ENCODE results near the gene MICALL1.
A peak's percentile ranks its signal among the peaks of the same experiment; 100 is the strongest.

The MICALL1 gene, protein sequence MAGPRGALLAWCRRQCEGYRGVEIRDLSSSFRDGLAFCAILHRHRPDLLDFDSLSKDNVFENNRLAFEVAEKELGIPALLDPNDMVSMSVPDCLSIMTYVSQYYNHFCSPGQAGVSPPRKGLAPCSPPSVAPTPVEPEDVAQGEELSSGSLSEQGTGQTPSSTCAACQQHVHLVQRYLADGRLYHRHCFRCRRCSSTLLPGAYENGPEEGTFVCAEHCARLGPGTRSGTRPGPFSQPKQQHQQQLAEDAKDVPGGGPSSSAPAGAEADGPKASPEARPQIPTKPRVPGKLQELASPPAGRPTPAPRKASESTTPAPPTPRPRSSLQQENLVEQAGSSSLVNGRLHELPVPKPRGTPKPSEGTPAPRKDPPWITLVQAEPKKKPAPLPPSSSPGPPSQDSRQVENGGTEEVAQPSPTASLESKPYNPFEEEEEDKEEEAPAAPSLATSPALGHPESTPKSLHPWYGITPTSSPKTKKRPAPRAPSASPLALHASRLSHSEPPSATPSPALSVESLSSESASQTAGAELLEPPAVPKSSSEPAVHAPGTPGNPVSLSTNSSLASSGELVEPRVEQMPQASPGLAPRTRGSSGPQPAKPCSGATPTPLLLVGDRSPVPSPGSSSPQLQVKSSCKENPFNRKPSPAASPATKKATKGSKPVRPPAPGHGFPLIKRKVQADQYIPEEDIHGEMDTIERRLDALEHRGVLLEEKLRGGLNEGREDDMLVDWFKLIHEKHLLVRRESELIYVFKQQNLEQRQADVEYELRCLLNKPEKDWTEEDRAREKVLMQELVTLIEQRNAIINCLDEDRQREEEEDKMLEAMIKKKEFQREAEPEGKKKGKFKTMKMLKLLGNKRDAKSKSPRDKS

DNA sequence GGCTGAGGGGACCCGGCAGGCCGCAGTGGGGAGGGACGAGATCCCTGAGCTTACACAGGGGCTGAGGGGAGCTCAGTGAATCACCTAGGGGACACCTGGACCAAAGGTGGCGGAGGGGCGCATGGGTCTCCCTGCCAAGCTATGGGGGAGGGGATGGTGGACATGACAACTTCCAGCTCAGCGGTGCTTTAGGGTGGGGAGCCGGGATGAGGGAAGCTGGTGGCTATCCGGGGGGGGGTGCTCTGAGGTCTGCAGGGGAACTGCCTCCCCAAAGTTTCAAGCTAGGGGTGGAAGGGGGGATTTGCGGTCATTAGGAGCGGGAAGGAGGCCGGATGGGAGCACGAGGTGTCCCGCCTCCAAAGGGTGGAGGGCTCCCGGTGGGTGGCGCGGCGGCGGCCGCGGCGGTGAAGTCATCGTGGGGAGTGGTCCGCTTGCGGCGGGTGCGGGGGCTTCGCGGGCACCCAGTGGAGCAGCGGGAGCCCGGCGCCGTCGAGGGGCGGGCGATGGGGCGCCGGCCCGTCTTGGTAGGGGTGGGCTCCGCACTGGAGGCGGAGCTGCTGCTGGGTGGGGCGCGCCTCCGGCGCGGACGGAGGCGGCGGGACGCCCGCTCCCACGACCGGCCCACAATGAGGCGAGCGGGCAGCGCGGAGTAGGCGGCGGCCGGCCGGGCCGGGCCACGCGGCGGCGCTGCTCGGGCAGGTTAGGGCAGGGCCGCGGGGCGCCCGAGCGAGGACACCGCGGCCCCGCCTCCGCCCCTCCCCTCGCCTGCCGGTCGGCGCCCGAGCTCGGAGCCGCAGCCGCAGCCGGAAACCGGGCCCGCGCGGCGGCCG is at the start of gene MICALL1:
MICALL1 (plus strand) TSS at position 764 of the 830 bp plus-strand sequence. CDS start 126 bp downstream, outside the sequence.
- peak within 1 kb of the TSS; percentile 89 for H3K4me3 ChIP-seq (ENCODE audit: control insufficient read depth, low read depth, low read length)
- DNase-seq (ENCODE audit: low read depth): no peak
- TF ChIP-seq, protein P1, sequence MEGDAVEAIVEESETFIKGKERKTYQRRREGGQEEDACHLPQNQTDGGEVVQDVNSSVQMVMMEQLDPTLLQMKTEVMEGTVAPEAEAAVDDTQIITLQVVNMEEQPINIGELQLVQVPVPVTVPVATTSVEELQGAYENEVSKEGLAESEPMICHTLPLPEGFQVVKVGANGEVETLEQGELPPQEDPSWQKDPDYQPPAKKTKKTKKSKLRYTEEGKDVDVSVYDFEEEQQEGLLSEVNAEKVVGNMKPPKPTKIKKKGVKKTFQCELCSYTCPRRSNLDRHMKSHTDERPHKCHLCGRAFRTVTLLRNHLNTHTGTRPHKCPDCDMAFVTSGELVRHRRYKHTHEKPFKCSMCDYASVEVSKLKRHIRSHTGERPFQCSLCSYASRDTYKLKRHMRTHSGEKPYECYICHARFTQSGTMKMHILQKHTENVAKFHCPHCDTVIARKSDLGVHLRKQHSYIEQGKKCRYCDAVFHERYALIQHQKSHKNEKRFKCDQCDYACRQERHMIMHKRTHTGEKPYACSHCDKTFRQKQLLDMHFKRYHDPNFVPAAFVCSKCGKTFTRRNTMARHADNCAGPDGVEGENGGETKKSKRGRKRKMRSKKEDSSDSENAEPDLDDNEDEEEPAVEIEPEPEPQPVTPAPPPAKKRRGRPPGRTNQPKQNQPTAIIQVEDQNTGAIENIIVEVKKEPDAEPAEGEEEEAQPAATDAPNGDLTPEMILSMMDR (IDR thresholded peaks at IDR 0.05; ENCODE audit: control insufficient read depth, insufficient read depth, low read depth, low read length, missing control alignments): no peak

DNA sequence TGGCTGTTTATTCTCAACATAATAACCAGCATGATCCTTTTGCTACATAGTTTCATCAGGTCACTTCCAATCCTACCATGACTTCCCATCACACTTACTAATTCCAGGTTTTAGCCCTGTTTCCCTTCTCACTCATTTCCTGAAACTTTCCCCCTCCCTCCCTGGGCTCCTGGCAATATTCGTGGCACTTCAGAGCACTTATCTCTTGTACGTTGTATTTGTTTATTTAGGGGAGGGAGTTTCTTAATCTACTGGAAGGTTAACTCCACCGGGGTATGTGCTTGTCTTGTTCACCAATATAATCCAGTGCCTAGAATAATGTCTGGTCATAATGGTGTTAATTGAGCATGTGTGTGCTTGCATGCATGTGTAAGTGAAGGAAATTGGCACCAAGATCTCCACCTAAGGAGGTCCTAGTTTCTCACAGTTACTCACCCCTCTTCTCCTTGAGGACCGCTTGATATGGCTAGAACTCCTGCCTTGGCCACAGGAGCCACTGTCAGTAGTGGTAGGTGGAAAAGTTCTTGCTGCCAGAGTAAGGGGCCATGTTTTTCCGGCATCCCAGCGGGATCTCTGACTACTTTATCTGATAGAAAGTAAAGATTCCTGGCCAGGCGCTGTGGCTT is 45.2 kb upstream of the MICALL1 start:
- H3K4me3 ChIP-seq (ENCODE audit: control insufficient read depth, low read depth, low read length): no peak overlapping the region
- TF ChIP-seq, protein P1 (IDR thresholded peaks at IDR 0.05; ENCODE audit: control insufficient read depth, insufficient read depth, low read depth, low read length, missing control alignments): no peak
- DNase-seq (ENCODE audit: low read depth): no peak

DNA sequence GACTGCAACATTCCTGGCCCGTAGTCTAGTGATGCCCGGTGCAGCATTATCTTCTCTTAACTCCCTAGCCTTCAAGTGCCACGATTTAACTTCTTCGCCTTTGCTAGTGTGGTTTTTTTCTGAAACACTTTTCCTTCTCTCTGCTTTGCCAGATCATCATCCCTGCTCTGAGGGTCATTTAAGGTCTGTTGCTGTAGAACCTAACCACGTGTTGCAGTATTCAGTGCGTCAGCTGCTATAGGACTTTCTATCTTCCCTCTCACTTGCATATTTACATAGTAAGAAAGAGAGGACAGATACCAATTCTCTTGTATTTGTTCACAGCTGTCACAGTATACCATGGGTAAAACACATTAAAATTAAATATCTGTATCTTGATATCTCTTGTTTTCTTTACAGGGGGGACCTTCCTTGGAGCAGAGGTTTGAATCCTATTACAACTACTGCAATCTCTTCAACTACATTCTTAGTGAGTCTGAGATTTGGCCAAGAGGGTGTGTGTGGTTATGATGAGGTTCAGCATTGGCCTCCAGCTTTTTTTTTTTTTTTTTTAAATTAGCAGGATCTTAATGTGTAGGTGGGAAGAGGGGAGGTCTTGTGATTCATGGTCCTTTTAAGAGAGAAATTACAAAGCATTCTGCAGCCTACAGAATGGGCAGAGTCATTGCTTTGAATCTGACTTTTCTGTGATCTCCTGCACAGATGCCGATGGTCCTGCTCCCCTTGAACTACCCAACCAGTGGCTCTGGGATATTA is 43.3 kb upstream of the MICALL1 start:
- TF ChIP-seq, protein P1 (IDR thresholded peaks at IDR 0.05; ENCODE audit: control insufficient read depth, insufficient read depth, low read depth, low read length, missing control alignments): no peak

DNA sequence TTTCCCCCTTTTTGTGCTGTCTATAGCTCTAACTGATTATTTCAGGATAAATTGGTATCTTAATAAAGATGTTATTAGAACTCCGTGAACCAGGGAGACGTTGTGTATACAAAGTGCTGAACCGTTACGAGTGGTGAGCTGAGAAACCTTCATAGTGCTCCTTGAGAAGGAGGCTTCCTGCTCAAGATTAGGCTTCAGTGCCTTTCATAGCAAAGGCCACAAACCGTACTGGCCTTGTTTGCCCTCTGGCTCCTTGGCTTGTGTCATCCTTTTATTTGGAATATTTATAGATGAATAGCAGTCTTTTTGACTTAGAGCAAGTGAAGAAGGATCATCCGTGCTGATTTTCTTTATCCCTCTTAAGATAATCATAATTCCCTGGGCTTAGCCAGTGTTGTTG is 40.6 kb upstream of the MICALL1 start:
- no peak overlapping the region for H3K4me3 ChIP-seq (ENCODE audit: control insufficient read depth, low read depth, low read length)
- DNase-seq (ENCODE audit: low read depth): no peak
- TF ChIP-seq, protein P1 (IDR thresholded peaks at IDR 0.05; ENCODE audit: control insufficient read depth, insufficient read depth, low read depth, low read length, missing control alignments): no peak

More for the DNA sequence above, 43.3 kb upstream of the MICALL1 start:
- no peak for DNase-seq (ENCODE audit: low read depth)
- H3K4me3 ChIP-seq (ENCODE audit: control insufficient read depth, low read depth, low read length): no peak overlapping the region

DNA sequence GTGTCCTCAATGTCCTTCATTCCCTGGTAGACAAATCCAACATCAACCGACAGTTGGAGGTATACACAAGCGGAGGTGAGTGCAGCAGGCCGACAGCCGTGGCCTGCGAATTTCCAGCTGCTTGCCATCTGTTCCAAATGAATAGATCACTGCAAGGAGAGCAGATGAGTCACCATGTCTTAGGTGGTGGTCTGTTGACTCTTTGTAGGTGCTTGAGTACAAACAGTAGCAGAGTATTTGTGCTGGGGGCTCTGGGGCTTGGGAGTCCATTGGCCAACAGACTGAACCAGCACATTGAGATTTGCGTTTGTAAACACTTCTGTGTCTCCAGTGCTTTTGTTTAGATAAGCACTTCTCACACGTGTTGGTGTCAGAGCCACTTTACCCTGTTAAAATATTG is 35.8 kb upstream of the MICALL1 start:
- H3K4me3 ChIP-seq (ENCODE audit: control insufficient read depth, low read depth, low read length): no peak overlapping the region
- TF ChIP-seq, protein P1 (IDR thresholded peaks at IDR 0.05; ENCODE audit: control insufficient read depth, insufficient read depth, low read depth, low read length, missing control alignments): no peak
- DNase-seq (ENCODE audit: low read depth): no peak
